NCI-H2107 treated with DMSO at 0.1 percent for 48 hours (cell line): ENCODE measurements around the gene SLC35C1.

Source experiments
- DNase-seq: peaks from one replicate; lab custom pipeline; 2025; ENCODE audit not compliant: unreplicated experiment; lab: John Stamatoyannopoulos, UW

The SLC35C1 gene

GRCh38 chr11:45844822-45845578 lies 40.1 kb downstream of the SLC35C1 start:
- DNase-seq: no peak

GRCh38 chr11:45846174-45846675 lies 41.3 kb downstream of the SLC35C1 start:
- no peak for DNase-seq

GRCh38 chr11:45846974-45847910 lies 42.3 kb downstream of the SLC35C1 start, which contains the start of gene CRY2:
CRY2 (plus strand) TSS chr11:45847475; CDS start chr11:45847491, 16 bp downstream.
- DNase-seq: peak; percentile 72

- DNase-seq: peak; percentile 11
These were observed 43.0 kb downstream of the SLC35C1 start for GRCh38 chr11:45847911-45848316.

GRCh38 chr11:45848654-45849081 lies 43.7 kb downstream of the SLC35C1 start:
- no peak for DNase-seq

- no peak for DNase-seq
These were observed 45.5 kb downstream of the SLC35C1 start for GRCh38 chr11:45850446-45850845.

GRCh38 chr11:45851228-45851627 lies 46.3 kb downstream of the SLC35C1 start:
- no peak for DNase-seq

GRCh38 chr11:45852018-45852711 lies 47.2 kb downstream of the SLC35C1 start:
- DNase-seq: no peak

- no peak for DNase-seq
These were observed 47.8 kb downstream of the SLC35C1 start for GRCh38 chr11:45852712-45853101.

- DNase-seq: no peak
These were observed 48.6 kb downstream of the SLC35C1 start for GRCh38 chr11:45853332-45854219.

- no peak for DNase-seq
These were observed 50.4 kb downstream of the SLC35C1 start for GRCh38 chr11:45855308-45855707.

GRCh38 chr11:45856044-45856468 lies 51.1 kb downstream of the SLC35C1 start:
- DNase-seq: no peak

- peak; percentile 42 for DNase-seq
These were observed 53.1 kb downstream of the SLC35C1 start for GRCh38 chr11:45857961-45858474.

- no peak for DNase-seq
These were observed 53.9 kb downstream of the SLC35C1 start for GRCh38 chr11:45858751-45859398.

- peak; percentile 54 for DNase-seq
These were observed 54.8 kb downstream of the SLC35C1 start for GRCh38 chr11:45859661-45860140.

- no peak for DNase-seq
These were observed 55.4 kb downstream of the SLC35C1 start for GRCh38 chr11:45860348-45860747.

GRCh38 chr11:45860764-45861510 lies 56.0 kb downstream of the SLC35C1 start:
- no peak for DNase-seq
